ENCODE results near the gene UBR4. TPM values are rescaled to one million over a fixed set of nuclear protein-coding genes. Genes with fewer than 3 reads are reported as not detected.

Gene UBR4
- total and polyA plus RNA-seq, 2 experiments from 2014 or later, result 111 to 230 TPM

- Histone ChIP-seq H3K4me2 (no peak overlapping the region), H4K20me1 (replicated peaks; ENCODE audit: insufficient read depth) (peaks cover 8% of the 10 kb centered on the region), H3K4me1 (ENCODE audit: insufficient read depth) (no peaks in the 10 kb centered on the region), H3K27me3 (ENCODE audit: insufficient read depth) (no peaks in the 10 kb centered on the region), H3F3A (replicated peaks; ENCODE audit: low read depth) (no peaks in the 10 kb centered on the region), H2AFZ (no peak overlapping the region), H3K79me2 (replicated peaks; ENCODE audit: insufficient read depth) (no peaks in the 10 kb centered on the region; the same call in 1 of the 2 replicates), H3K9me2 (ENCODE audit: insufficient read depth) (no peaks in the 10 kb centered on the region), H3K4me3 (no peak overlapping the region), H3K36me3 (ENCODE audit: insufficient read depth) (peaks cover 81% of the 10 kb centered on the region), H3K27ac (ENCODE audit: low read depth) (no peak overlapping the region)
- Mint-ChIP-seq H3K9me3 (no peaks in the 10 kb centered on the region), H3K4me1 (no peaks in the 10 kb centered on the region), H3K4me3 (no peak overlapping the region), H3K27ac (no peak overlapping the region), H3K36me3 (ENCODE audit: low read depth) (peaks cover 99% of the 10 kb centered on the region), H3K27me3 (ENCODE audit: insufficient read depth, low read depth, poor library complexity) (peaks cover 4% of the 10 kb centered on the region)
- no peak for TF ChIP-seq CREB1 (CRISPR knock-in tag; IDR thresholded peaks at IDR 0.05; ENCODE audit: low read depth)
- DNase-seq (ENCODE audit: low spot score) (no peak), ATAC-seq (no peak)
These were observed 110.0 kb downstream of the UBR4 start for GRCh38 chr1:19100028-19100427.

DNA sequence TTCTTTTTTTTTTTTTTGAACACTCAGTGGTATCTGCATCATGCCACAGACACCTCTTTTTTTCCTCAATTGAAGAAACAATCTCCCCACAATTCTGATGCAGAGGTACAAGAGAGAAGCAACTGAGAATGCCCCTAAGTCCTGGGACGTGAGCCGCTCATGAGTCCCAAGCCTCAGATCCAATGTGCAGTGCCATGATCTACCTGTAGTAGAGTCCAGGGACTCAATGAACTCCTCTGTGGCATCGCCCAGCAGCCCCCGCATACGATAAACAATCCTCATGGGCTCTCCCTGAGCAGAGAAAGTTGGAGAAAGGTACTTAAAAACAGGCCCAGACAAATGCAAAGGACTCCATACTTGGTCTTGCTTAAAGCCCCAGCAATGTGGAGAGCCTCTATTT is 113.1 kb downstream of the UBR4 start:
- Mint-ChIP-seq H3K36me3 (ENCODE audit: low read depth) (peaks cover 100% of the 10 kb centered on the region), H3K27me3 (ENCODE audit: insufficient read depth, low read depth, poor library complexity) (peaks cover 2% of the 10 kb centered on the region), H3K4me3 (no peak overlapping the region), H3K9me3 (no peaks in the 10 kb centered on the region), H3K27ac (no peak overlapping the region), H3K4me1 (no peaks in the 10 kb centered on the region)
- Histone ChIP-seq H3K4me2 (no peak overlapping the region), H3K9me2 (ENCODE audit: insufficient read depth) (no peaks in the 10 kb centered on the region), H3K4me3 (no peak overlapping the region), H3K79me2 (replicated peaks; ENCODE audit: insufficient read depth) (no peaks in the 10 kb centered on the region), H3F3A (replicated peaks; ENCODE audit: low read depth) (no peaks in the 10 kb centered on the region), H3K4me1 (ENCODE audit: insufficient read depth) (no peaks in the 10 kb centered on the region), H2AFZ (no peak overlapping the region), H3K27ac (ENCODE audit: low read depth) (no peak overlapping the region), H3K27me3 (ENCODE audit: insufficient read depth) (no peaks in the 10 kb centered on the region), H4K20me1 (replicated peaks; ENCODE audit: insufficient read depth) (peaks cover 9% of the 10 kb centered on the region), H3K36me3 (ENCODE audit: insufficient read depth) (peaks cover 88% of the 10 kb centered on the region)
- TF ChIP-seq NANOG (IDR thresholded peaks at IDR 0.05; ENCODE audit: borderline replicate concordance) (no peak), JUNB (IDR thresholded peaks at IDR 0.05; ENCODE audit: unreplicated experiment) (no peak), EZH2 (IDR thresholded peaks at IDR 0.05; ENCODE audit: low read depth, unreplicated experiment) (no peak), CTCF (conservative IDR thresholded peaks at IDR 0.05; ENCODE audit: low read depth in 2 of 2) (no peak), STAT1 (IDR thresholded peaks at IDR 0.05; ENCODE audit: unreplicated experiment) (no peak), ZNF114 (CRISPR knock-in tag; IDR thresholded peaks at IDR 0.05) (no peak), CREB1 (CRISPR knock-in tag; IDR thresholded peaks at IDR 0.05; ENCODE audit: low read depth) (no peak)
- TF ChIP-seq, protein P1, sequence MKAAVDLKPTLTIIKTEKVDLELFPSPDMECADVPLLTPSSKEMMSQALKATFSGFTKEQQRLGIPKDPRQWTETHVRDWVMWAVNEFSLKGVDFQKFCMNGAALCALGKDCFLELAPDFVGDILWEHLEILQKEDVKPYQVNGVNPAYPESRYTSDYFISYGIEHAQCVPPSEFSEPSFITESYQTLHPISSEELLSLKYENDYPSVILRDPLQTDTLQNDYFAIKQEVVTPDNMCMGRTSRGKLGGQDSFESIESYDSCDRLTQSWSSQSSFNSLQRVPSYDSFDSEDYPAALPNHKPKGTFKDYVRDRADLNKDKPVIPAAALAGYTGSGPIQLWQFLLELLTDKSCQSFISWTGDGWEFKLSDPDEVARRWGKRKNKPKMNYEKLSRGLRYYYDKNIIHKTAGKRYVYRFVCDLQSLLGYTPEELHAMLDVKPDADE (IDR thresholded peaks at IDR 0.05), result no peak
- TF ChIP-seq, protein P2, sequence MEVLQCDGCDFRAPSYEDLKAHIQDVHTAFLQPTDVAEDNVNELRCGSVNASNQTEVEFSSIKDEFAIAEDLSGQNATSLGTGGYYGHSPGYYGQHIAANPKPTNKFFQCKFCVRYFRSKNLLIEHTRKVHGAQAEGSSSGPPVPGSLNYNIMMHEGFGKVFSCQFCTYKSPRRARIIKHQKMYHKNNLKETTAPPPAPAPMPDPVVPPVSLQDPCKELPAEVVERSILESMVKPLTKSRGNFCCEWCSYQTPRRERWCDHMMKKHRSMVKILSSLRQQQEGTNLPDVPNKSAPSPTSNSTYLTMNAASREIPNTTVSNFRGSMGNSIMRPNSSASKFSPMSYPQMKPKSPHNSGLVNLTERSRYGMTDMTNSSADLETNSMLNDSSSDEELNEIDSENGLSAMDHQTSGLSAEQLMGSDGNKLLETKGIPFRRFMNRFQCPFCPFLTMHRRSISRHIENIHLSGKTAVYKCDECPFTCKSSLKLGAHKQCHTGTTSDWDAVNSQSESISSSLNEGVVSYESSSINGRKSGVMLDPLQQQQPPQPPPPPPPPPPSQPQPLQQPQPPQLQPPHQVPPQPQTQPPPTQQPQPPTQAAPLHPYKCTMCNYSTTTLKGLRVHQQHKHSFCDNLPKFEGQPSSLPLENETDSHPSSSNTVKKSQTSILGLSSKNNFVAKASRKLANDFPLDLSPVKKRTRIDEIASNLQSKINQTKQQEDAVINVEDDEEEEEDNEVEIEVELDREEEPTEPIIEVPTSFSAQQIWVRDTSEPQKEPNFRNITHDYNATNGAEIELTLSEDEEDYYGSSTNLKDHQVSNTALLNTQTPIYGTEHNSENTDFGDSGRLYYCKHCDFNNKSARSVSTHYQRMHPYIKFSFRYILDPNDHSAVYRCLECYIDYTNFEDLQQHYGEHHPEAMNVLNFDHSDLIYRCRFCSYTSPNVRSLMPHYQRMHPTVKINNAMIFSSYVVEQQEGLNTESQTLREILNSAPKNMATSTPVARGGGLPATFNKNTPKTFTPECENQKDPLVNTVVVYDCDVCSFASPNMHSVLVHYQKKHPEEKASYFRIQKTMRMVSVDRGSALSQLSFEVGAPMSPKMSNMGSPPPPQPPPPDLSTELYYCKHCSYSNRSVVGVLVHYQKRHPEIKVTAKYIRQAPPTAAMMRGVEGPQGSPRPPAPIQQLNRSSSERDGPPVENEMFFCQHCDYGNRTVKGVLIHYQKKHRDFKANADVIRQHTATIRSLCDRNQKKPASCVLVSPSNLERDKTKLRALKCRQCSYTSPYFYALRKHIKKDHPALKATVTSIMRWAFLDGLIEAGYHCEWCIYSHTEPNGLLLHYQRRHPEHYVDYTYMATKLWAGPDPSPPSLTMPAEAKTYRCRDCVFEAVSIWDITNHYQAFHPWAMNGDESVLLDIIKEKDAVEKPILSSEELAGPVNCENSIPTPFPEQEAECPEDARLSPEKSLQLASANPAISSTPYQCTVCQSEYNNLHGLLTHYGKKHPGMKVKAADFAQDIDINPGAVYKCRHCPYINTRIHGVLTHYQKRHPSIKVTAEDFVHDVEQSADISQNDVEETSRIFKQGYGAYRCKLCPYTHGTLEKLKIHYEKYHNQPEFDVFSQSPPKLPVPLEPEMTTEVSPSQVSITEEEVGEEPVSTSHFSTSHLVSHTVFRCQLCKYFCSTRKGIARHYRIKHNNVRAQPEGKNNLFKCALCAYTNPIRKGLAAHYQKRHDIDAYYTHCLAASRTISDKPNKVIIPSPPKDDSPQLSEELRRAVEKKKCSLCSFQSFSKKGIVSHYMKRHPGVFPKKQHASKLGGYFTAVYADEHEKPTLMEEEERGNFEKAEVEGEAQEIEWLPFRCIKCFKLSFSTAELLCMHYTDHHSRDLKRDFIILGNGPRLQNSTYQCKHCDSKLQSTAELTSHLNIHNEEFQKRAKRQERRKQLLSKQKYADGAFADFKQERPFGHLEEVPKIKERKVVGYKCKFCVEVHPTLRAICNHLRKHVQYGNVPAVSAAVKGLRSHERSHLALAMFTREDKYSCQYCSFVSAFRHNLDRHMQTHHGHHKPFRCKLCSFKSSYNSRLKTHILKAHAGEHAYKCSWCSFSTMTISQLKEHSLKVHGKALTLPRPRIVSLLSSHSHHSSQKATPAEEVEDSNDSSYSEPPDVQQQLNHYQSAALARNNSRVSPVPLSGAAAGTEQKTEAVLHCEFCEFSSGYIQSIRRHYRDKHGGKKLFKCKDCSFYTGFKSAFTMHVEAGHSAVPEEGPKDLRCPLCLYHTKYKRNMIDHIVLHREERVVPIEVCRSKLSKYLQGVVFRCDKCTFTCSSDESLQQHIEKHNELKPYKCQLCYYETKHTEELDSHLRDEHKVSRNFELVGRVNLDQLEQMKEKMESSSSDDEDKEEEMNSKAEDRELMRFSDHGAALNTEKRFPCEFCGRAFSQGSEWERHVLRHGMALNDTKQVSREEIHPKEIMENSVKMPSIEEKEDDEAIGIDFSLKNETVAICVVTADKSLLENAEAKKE (CRISPR knock-in tag; IDR thresholded peaks at IDR 0.05), result no peak
- DNase-seq (ENCODE audit: low spot score) (no peak), ATAC-seq (no peak; the same call in 2 of the 3 replicates)

Measured in GM23338 (cell line).